Posterior vena cava (tissue), 2 donors: ENCODE data around the gene KCNJ11. TPM values are rescaled to one million over a fixed set of nuclear protein-coding genes. Genes with fewer than 3 reads are reported as not detected.

Experiments used
- total RNA-seq, 2 donors: library from RNA; stranded (reverse); fragmentation: NEBNext Ultra II Directional; extraction: Animal tissue kit (Norgen Biotek cat#: 25700); gene quantifications; one replicate each; pipeline ENCODE4 v1.2.1, GENCODE V29; 2021
- donor health status: DM: yes; HTN: yes; CAD: no.
- donor health status: DM: yes; HTN: yes; CAD: no.

The KCNJ11 gene
- total RNA-seq, 2 donors from 2014 or later, result 0.56 to 1.3 TPM

Other genes starting within 250 kb of the KCNJ11 start
- 10 to 100 TPM; 75.9 to 82.0 TPM for gene PIK3C2A, start 180.7 kb downstream of the KCNJ11 start, total RNA-seq
- gene NUCB2, start 111.9 kb downstream of the KCNJ11 start, total RNA-seq, result 100 to 1,000 TPM; 151 to 162 TPM
- 1 to 10 TPM; 2.5 to 2.9 TPM for gene NCR3LG1, start 36.9 kb downstream of the KCNJ11 start, total RNA-seq
- gene ABCC8, start 88.2 kb upstream of the KCNJ11 start, total RNA-seq, result 10 to 100 TPM in 1 of 2 donors, 1 to 10 TPM in 1; 3.4 to 11.4 TPM
- gene USH1C, start 155.8 kb upstream of the KCNJ11 start, total RNA-seq, result 1 to 10 TPM in 1 of 2 donors, not detected in 1; 2.9 TPM
- gene OTOG, start 158.6 kb upstream of the KCNJ11 start, total RNA-seq, result not detected